ENCODE measurements around the gene GLB1L2. TPM values are rescaled to one million over a fixed set of nuclear protein-coding genes. Genes with fewer than 3 reads are reported as not detected.

GLB1L2 gene
- total and polyA plus RNA-seq, 2 experiments from 2014 or later = 3.3 to 12.3 TPM

DNA sequence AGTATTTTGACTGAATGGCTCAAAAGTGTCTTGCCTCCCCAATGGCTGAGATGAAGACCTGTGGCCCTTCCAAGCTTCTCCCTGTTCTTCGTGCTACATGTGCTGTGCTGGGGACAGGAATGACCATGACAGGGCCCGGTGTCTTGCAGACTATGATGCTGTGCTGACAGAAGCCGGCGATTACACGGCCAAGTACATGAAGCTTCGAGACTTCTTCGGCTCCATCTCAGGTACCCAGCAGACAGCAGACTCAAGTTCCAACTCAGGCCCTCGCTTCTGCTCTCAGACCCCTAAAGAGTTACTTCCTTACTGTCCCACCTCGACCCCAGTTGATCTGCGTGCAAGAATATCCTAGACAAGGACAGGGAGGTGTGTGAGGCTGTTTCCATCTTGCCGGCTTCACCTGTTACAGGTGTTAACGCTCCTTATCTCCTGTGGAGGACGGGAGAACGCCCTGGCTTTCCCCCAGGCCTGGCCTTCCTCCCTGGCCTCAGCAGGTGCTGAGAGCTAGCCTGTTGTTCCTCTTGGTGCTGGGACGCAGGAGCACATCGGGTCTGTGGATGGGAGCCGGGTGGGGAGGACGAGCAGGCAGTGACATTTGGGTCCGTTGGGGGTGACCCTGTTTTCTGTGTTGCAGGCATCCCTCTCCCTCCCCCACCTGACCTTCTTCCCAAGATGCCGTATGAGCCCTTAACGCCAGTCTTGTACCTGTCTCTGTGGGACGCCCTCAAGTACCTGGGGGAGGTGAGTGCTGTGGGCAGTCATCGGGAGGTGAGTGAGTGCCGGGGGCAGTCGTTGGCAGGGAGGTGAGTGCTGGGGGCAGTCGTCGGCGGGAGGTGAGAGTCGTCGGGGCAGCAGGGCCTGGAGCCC is 38.1 kb downstream of the GLB1L2 start:
- TF ChIP-seq JUNB (IDR thresholded peaks at IDR 0.05; ENCODE audit: unreplicated experiment) (no peak), ZNF331 (CRISPR knock-in tag; IDR thresholded peaks at IDR 0.05; ENCODE audit: low read depth) (no peak), STAT1 (IDR thresholded peaks at IDR 0.05; ENCODE audit: unreplicated experiment) (no peak), EZH2phosphoT487 (IDR thresholded peaks at IDR 0.05; ENCODE audit: unreplicated experiment) (no peak), EZH2 (IDR thresholded peaks at IDR 0.05; ENCODE audit: low read depth, unreplicated experiment) (no peak), NANOG (IDR thresholded peaks at IDR 0.05; ENCODE audit: borderline replicate concordance) (no peak), POLR2AphosphoS5 (IDR thresholded peaks at IDR 0.05; ENCODE audit: low read depth) (no peak), ZNF114 (CRISPR knock-in tag; IDR thresholded peaks at IDR 0.05) (no peak), CREB1 (CRISPR knock-in tag; IDR thresholded peaks at IDR 0.05; ENCODE audit: low read depth) (no peak)
- TF ChIP-seq, protein P1, sequence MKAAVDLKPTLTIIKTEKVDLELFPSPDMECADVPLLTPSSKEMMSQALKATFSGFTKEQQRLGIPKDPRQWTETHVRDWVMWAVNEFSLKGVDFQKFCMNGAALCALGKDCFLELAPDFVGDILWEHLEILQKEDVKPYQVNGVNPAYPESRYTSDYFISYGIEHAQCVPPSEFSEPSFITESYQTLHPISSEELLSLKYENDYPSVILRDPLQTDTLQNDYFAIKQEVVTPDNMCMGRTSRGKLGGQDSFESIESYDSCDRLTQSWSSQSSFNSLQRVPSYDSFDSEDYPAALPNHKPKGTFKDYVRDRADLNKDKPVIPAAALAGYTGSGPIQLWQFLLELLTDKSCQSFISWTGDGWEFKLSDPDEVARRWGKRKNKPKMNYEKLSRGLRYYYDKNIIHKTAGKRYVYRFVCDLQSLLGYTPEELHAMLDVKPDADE (IDR thresholded peaks at IDR 0.05) = no peak
- TF ChIP-seq, protein P2, sequence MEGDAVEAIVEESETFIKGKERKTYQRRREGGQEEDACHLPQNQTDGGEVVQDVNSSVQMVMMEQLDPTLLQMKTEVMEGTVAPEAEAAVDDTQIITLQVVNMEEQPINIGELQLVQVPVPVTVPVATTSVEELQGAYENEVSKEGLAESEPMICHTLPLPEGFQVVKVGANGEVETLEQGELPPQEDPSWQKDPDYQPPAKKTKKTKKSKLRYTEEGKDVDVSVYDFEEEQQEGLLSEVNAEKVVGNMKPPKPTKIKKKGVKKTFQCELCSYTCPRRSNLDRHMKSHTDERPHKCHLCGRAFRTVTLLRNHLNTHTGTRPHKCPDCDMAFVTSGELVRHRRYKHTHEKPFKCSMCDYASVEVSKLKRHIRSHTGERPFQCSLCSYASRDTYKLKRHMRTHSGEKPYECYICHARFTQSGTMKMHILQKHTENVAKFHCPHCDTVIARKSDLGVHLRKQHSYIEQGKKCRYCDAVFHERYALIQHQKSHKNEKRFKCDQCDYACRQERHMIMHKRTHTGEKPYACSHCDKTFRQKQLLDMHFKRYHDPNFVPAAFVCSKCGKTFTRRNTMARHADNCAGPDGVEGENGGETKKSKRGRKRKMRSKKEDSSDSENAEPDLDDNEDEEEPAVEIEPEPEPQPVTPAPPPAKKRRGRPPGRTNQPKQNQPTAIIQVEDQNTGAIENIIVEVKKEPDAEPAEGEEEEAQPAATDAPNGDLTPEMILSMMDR (conservative IDR thresholded peaks at IDR 0.05; ENCODE audit: low read depth in 2 of 2) = no peak
- TF ChIP-seq, protein P3, sequence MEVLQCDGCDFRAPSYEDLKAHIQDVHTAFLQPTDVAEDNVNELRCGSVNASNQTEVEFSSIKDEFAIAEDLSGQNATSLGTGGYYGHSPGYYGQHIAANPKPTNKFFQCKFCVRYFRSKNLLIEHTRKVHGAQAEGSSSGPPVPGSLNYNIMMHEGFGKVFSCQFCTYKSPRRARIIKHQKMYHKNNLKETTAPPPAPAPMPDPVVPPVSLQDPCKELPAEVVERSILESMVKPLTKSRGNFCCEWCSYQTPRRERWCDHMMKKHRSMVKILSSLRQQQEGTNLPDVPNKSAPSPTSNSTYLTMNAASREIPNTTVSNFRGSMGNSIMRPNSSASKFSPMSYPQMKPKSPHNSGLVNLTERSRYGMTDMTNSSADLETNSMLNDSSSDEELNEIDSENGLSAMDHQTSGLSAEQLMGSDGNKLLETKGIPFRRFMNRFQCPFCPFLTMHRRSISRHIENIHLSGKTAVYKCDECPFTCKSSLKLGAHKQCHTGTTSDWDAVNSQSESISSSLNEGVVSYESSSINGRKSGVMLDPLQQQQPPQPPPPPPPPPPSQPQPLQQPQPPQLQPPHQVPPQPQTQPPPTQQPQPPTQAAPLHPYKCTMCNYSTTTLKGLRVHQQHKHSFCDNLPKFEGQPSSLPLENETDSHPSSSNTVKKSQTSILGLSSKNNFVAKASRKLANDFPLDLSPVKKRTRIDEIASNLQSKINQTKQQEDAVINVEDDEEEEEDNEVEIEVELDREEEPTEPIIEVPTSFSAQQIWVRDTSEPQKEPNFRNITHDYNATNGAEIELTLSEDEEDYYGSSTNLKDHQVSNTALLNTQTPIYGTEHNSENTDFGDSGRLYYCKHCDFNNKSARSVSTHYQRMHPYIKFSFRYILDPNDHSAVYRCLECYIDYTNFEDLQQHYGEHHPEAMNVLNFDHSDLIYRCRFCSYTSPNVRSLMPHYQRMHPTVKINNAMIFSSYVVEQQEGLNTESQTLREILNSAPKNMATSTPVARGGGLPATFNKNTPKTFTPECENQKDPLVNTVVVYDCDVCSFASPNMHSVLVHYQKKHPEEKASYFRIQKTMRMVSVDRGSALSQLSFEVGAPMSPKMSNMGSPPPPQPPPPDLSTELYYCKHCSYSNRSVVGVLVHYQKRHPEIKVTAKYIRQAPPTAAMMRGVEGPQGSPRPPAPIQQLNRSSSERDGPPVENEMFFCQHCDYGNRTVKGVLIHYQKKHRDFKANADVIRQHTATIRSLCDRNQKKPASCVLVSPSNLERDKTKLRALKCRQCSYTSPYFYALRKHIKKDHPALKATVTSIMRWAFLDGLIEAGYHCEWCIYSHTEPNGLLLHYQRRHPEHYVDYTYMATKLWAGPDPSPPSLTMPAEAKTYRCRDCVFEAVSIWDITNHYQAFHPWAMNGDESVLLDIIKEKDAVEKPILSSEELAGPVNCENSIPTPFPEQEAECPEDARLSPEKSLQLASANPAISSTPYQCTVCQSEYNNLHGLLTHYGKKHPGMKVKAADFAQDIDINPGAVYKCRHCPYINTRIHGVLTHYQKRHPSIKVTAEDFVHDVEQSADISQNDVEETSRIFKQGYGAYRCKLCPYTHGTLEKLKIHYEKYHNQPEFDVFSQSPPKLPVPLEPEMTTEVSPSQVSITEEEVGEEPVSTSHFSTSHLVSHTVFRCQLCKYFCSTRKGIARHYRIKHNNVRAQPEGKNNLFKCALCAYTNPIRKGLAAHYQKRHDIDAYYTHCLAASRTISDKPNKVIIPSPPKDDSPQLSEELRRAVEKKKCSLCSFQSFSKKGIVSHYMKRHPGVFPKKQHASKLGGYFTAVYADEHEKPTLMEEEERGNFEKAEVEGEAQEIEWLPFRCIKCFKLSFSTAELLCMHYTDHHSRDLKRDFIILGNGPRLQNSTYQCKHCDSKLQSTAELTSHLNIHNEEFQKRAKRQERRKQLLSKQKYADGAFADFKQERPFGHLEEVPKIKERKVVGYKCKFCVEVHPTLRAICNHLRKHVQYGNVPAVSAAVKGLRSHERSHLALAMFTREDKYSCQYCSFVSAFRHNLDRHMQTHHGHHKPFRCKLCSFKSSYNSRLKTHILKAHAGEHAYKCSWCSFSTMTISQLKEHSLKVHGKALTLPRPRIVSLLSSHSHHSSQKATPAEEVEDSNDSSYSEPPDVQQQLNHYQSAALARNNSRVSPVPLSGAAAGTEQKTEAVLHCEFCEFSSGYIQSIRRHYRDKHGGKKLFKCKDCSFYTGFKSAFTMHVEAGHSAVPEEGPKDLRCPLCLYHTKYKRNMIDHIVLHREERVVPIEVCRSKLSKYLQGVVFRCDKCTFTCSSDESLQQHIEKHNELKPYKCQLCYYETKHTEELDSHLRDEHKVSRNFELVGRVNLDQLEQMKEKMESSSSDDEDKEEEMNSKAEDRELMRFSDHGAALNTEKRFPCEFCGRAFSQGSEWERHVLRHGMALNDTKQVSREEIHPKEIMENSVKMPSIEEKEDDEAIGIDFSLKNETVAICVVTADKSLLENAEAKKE (CRISPR knock-in tag; IDR thresholded peaks at IDR 0.05) = no peak
- TF ChIP-seq, protein P4, sequence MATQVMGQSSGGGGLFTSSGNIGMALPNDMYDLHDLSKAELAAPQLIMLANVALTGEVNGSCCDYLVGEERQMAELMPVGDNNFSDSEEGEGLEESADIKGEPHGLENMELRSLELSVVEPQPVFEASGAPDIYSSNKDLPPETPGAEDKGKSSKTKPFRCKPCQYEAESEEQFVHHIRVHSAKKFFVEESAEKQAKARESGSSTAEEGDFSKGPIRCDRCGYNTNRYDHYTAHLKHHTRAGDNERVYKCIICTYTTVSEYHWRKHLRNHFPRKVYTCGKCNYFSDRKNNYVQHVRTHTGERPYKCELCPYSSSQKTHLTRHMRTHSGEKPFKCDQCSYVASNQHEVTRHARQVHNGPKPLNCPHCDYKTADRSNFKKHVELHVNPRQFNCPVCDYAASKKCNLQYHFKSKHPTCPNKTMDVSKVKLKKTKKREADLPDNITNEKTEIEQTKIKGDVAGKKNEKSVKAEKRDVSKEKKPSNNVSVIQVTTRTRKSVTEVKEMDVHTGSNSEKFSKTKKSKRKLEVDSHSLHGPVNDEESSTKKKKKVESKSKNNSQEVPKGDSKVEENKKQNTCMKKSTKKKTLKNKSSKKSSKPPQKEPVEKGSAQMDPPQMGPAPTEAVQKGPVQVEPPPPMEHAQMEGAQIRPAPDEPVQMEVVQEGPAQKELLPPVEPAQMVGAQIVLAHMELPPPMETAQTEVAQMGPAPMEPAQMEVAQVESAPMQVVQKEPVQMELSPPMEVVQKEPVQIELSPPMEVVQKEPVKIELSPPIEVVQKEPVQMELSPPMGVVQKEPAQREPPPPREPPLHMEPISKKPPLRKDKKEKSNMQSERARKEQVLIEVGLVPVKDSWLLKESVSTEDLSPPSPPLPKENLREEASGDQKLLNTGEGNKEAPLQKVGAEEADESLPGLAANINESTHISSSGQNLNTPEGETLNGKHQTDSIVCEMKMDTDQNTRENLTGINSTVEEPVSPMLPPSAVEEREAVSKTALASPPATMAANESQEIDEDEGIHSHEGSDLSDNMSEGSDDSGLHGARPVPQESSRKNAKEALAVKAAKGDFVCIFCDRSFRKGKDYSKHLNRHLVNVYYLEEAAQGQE (IDR thresholded peaks at IDR 0.05; ENCODE audit: unreplicated experiment) = no peak
- Mint-ChIP-seq H3K36me3 (ENCODE audit: low read depth) (peaks cover 4% of the 10 kb centered on the region; the same call in 2 of the 3 replicates), H3K9me3 (no peaks in the 10 kb centered on the region), H3K27me3 (ENCODE audit: insufficient read depth, low read depth, poor library complexity) (peaks cover 10% of the 10 kb centered on the region), H3K4me3 (no peak overlapping the region), H3K4me1 (peaks cover 2% of the 10 kb centered on the region; the same call in 1 of the 3 replicates), H3K27ac (peak overlapping the region; percentile 63; the same call in 1 of the 2 replicates)
- Histone ChIP-seq H4K20me1 (replicated peaks; ENCODE audit: insufficient read depth) (no peaks in the 10 kb centered on the region), H3K79me2 (replicated peaks; ENCODE audit: insufficient read depth) (no peaks in the 10 kb centered on the region), H3K27ac (ENCODE audit: low read depth) (no peak overlapping the region), H3K27me3 (ENCODE audit: insufficient read depth) (no peaks in the 10 kb centered on the region), H3K4me2 (no peak overlapping the region), H3F3A (replicated peaks; ENCODE audit: low read depth) (no peaks in the 10 kb centered on the region), H2AFZ (no peak overlapping the region), H3K4me3 (no peak overlapping the region), H3K4me1 (ENCODE audit: insufficient read depth) (no peaks in the 10 kb centered on the region), H3K36me3 (ENCODE audit: insufficient read depth) (no peaks in the 10 kb centered on the region), H3K9me2 (ENCODE audit: insufficient read depth) (no peaks in the 10 kb centered on the region)
- ATAC-seq = no peak
- no peak for DNase-seq (ENCODE audit: low spot score)

Measured in GM23338 (cell line).